ENCODE results near the gene PPP1R10. TPM values are rescaled to one million over a fixed set of nuclear protein-coding genes. Genes with fewer than 3 reads are reported as not detected.

Gene PPP1R10
- total and polyA plus RNA-seq, 2 of the 13 experiments (the other 11 are each of a cell fraction or from before 2014, with no cell fraction given): 26.3 to 38.4 TPM

DNA sequence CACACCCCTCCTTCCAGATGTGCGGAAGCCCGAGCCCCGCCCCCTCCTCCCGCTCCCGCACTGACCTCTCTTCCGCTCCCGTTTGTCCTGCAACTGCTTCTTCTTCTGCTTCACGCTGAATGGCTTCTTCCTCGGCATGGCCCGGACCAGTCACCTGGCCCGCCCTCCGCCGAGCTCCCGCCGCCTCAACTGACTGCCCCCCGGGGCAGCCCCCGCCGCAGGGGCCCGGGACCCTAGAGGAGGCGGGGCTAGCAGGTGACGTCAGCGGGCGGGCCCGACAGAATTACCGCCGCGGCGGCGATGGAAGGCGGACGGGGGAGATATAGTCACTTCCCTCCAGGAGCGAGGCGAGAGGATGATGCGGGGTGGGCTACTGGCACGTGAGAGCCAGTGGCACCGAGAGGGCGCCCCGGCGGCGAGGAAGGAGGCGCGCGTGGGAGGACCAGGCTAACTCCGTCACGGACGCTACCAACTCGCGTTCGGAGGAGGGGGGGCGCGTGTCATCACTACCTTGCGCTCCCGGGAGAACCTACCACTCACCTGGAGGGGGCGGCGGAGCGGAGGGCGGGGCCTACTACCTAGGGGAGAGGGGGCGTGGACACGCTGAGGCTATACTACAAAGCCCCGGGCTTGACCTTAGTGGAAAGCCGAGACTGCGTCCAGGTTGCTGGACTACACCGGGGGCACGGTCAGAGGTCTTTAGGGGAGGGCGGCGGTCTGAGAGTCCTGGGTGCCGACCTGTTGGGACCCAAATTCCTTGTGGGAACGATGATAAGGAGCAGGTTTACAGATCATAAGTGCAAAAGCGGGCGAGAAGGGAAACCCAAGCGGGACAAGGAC is 60.8 kb downstream of the PPP1R10 start, which contains the start of gene GNL1 (continued):
- TF ChIP-seq, protein P1, sequence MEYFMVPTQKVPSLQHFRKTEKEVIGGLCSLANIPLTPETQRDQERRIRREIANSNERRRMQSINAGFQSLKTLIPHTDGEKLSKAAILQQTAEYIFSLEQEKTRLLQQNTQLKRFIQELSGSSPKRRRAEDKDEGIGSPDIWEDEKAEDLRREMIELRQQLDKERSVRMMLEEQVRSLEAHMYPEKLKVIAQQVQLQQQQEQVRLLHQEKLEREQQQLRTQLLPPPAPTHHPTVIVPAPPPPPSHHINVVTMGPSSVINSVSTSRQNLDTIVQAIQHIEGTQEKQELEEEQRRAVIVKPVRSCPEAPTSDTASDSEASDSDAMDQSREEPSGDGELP (IDR thresholded peaks at IDR 0.05; ENCODE audit: borderline replicate concordance, low read depth): peak; percentile 66; the same call in 1 of the 2 replicates
- no peak for TF ChIP-seq ZNF33B (CRISPR knock-in tag; IDR thresholded peaks at IDR 0.05)
- peak; percentile 84 for TF ChIP-seq TBX2 (CRISPR knock-in tag; IDR thresholded peaks at IDR 0.05; ENCODE audit: borderline replicate concordance)
- no peak for TF ChIP-seq ZNF264 (CRISPR knock-in tag; IDR thresholded peaks at IDR 0.05)
- TF ChIP-seq, protein P2, sequence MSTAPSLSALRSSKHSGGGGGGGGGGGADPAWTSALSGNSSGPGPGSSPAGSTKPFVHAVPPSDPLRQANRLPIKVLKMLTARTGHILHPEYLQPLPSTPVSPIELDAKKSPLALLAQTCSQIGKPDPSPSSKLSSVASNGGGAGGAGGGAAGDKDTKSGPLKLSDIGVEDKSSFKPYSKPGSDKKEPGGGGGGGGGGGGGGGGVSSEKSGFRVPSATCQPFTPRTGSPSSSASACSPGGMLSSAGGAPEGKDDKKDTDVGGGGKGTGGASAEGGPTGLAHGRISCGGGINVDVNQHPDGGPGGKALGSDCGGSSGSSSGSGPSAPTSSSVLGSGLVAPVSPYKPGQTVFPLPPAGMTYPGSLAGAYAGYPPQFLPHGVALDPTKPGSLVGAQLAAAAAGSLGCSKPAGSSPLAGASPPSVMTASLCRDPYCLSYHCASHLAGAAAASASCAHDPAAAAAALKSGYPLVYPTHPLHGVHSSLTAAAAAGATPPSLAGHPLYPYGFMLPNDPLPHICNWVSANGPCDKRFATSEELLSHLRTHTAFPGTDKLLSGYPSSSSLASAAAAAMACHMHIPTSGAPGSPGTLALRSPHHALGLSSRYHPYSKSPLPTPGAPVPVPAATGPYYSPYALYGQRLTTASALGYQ (CRISPR knock-in tag; IDR thresholded peaks at IDR 0.05): no peak
- TF ChIP-seq TARDBP (CRISPR knock-in tag; IDR thresholded peaks at IDR 0.05): peak; percentile 79
- TF ChIP-seq NFKB2 (CRISPR knock-in tag; IDR thresholded peaks at IDR 0.05; ENCODE audit: borderline replicate concordance): peak; percentile 46; the same call in 1 of the 2 replicates
- peak; percentile 45; the same call in 1 of the 2 replicates for TF ChIP-seq ZNF549 (CRISPR knock-in tag; IDR thresholded peaks at IDR 0.05)
- TF ChIP-seq ATF7 (IDR thresholded peaks at IDR 0.05): peak; percentile 97
- peak; percentile 94 for TF ChIP-seq ATF7 (CRISPR knock-in tag; IDR thresholded peaks at IDR 0.05)
- TF ChIP-seq NR2F1 (CRISPR knock-in tag; IDR thresholded peaks at IDR 0.05): peak in 1 of 2 experiments; percentile 98
- no peak for TF ChIP-seq NONO (IDR thresholded peaks at IDR 0.05)
- peak; percentile 67 for TF ChIP-seq NONO (CRISPR knock-in tag; conservative IDR thresholded peaks at IDR 0.05)
- TF ChIP-seq PITX1 (CRISPR knock-in tag; IDR thresholded peaks at IDR 0.05): peak; percentile 56
- no peak for TF ChIP-seq MYNN (CRISPR knock-in tag; IDR thresholded peaks at IDR 0.05; ENCODE audit: low read depth)
- TF ChIP-seq SMARCC2 (IDR thresholded peaks at IDR 0.05): no peak
- 0 out of 2 replicates have a peak, but pooled peaks have one; percentile 8 for TF ChIP-seq ZNF780A (CRISPR knock-in tag; IDR thresholded peaks at IDR 0.05)
- peak; percentile 86 for TF ChIP-seq TEAD2 (CRISPR knock-in tag; IDR thresholded peaks at IDR 0.05)
- TF ChIP-seq ZNF660 (CRISPR knock-in tag; IDR thresholded peaks at IDR 0.05; ENCODE audit: borderline replicate concordance, low read depth): no peak; the same call in 1 of the 2 replicates
- TF ChIP-seq ARNTL (CRISPR knock-in tag; IDR thresholded peaks at IDR 0.05): peak; percentile 24; the same call in 1 of the 2 replicates
- no peak; the same call in 1 of the 2 replicates for TF ChIP-seq GTF3A (CRISPR knock-in tag; conservative IDR thresholded peaks at IDR 0.05)
- no peak for TF ChIP-seq ZNF709 (CRISPR knock-in tag; IDR thresholded peaks at IDR 0.05)
- TF ChIP-seq, protein P3, sequence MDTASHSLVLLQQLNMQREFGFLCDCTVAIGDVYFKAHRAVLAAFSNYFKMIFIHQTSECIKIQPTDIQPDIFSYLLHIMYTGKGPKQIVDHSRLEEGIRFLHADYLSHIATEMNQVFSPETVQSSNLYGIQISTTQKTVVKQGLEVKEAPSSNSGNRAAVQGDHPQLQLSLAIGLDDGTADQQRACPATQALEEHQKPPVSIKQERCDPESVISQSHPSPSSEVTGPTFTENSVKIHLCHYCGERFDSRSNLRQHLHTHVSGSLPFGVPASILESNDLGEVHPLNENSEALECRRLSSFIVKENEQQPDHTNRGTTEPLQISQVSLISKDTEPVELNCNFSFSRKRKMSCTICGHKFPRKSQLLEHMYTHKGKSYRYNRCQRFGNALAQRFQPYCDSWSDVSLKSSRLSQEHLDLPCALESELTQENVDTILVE (CRISPR knock-in tag; IDR thresholded peaks at IDR 0.05): peak; percentile 76
- 0 out of 2 replicates have a peak, but pooled peaks have one; percentile 62 for TF ChIP-seq GFI1 (CRISPR knock-in tag; IDR thresholded peaks at IDR 0.05; ENCODE audit: borderline replicate concordance)
- peak; percentile 31 for TF ChIP-seq SPEN (CRISPR knock-in tag; IDR thresholded peaks at IDR 0.05; ENCODE audit: low read depth)
- TF ChIP-seq, protein P4, sequence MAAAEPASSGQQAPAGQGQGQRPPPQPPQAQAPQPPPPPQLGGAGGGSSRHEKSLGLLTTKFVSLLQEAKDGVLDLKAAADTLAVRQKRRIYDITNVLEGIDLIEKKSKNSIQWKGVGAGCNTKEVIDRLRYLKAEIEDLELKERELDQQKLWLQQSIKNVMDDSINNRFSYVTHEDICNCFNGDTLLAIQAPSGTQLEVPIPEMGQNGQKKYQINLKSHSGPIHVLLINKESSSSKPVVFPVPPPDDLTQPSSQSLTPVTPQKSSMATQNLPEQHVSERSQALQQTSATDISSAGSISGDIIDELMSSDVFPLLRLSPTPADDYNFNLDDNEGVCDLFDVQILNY (CRISPR knock-in tag; conservative IDR thresholded peaks at IDR 0.05): 0 out of 2 replicates have a peak, but pooled peaks have one; percentile 38
- no peak for TF ChIP-seq ZNF598 (CRISPR knock-in tag; IDR thresholded peaks at IDR 0.05; ENCODE audit: borderline replicate concordance)
